ENCODE results near the gene KRT72.
A peak's percentile ranks its signal among the peaks of the same experiment; 100 is the strongest.

KRT72 gene

GRCh38 chr12:52581066-52581465 lies 20.2 kb downstream of the KRT72 start:
- Histone ChIP-seq H3K79me1 (ENCODE audit: low read length) (no peaks in the 10 kb centered on the region), H3K36me3 (ENCODE audit: control insufficient read depth, insufficient read depth, low read length) (no peaks in the 10 kb centered on the region), H3K4ac (ENCODE audit: low read depth, low read length) (no peak overlapping the region), H3K4me3 (ENCODE audit: low read length) (no peak overlapping the region), H3K27me3 (ENCODE audit: insufficient read depth, low read length, poor library complexity) (no peaks in the 10 kb centered on the region), H3K23ac (ENCODE audit: low read length) (no peak overlapping the region), H3K4me2 (ENCODE audit: low read length) (no peak overlapping the region), H2AK5ac (ENCODE audit: low read length) (no peak overlapping the region), H2BK15ac (replicated peaks; ENCODE audit: low read depth) (no peak overlapping the region), H4K5ac (ENCODE audit: low read length) (no peak overlapping the region), H2BK5ac (ENCODE audit: low read length) (no peak overlapping the region), H3K27ac (ENCODE audit: low read depth, low read length) (no peak overlapping the region), H4K8ac (ENCODE audit: low read depth, low read length) (no peak overlapping the region), H3K18ac (ENCODE audit: low read length) (no peak overlapping the region), H3K56ac (ENCODE audit: low read length) (no peak overlapping the region), H3K9ac (ENCODE audit: low read length) (no peak overlapping the region), H2BK120ac (ENCODE audit: low read depth, low read length) (no peak overlapping the region), H3K79me2 (ENCODE audit: control insufficient read depth, insufficient read depth, low read length) (no peaks in the 10 kb centered on the region), H3K4me1 (ENCODE audit: control insufficient read depth, low read depth, low read length) (peaks cover 5% of the 10 kb centered on the region)
- no peak for DNase-seq
- no CpG with 5 or more reads among the region's 7 CpGs for WGBS (ENCODE audit: extremely low coverage, insufficient coverage, low lambda C conversion rate)

DNA sequence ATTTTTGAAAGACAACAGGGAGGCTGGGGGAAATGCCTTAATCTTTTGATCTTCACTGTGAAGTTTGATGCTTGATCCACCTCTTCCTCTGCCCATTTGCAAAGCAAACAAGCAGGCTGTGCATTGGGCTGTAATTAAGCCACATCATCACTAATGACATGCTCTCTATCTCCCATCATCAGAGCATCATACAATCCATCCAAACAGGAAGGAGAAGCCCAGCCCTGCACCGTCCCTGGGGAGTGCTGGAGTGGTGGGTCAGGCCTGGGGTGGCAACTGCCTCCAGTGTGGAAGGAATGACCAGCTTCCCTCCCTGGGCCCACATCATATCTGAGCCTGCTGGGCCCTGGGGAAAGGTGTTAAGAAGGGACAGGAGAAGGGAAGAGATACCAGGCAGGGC lies 20.8 kb downstream of the KRT72 start:
- no peak overlapping the region for H2BK15ac ChIP-seq (replicated peaks; ENCODE audit: low read depth)
- DNase-seq: peak; percentile 15
- no peak overlapping the region for H3K4me2 ChIP-seq (ENCODE audit: low read length)
- H2BK120ac ChIP-seq (ENCODE audit: low read depth, low read length): no peak overlapping the region
- H3K4ac ChIP-seq (ENCODE audit: low read depth, low read length): no peak overlapping the region
- H4K5ac ChIP-seq (ENCODE audit: low read length): no peak overlapping the region
- H3K4me3 ChIP-seq (ENCODE audit: low read length): no peak overlapping the region
- no peak overlapping the region for H3K56ac ChIP-seq (ENCODE audit: low read length)
- WGBS (ENCODE audit: extremely low coverage, insufficient coverage, low lambda C conversion rate): no CpG with 5 or more reads among the region's 1 CpG
- no peak overlapping the region for H2BK5ac ChIP-seq (ENCODE audit: low read length)
- peaks cover 5% of the 10 kb centered on the region for H3K4me1 ChIP-seq (ENCODE audit: control insufficient read depth, low read depth, low read length)
- H3K79me2 ChIP-seq (ENCODE audit: control insufficient read depth, insufficient read depth, low read length): no peaks in the 10 kb centered on the region
- no peaks in the 10 kb centered on the region for H3K27me3 ChIP-seq (ENCODE audit: insufficient read depth, low read length, poor library complexity)
- no peak overlapping the region for H3K23ac ChIP-seq (ENCODE audit: low read length)
- no peak overlapping the region for H3K9ac ChIP-seq (ENCODE audit: low read length)
- no peak overlapping the region for H4K8ac ChIP-seq (ENCODE audit: low read depth, low read length)
- no peaks in the 10 kb centered on the region for H3K79me1 ChIP-seq (ENCODE audit: low read length)
- H3K27ac ChIP-seq (ENCODE audit: low read depth, low read length): no peak overlapping the region
- no peak overlapping the region for H3K18ac ChIP-seq (ENCODE audit: low read length)
- no peaks in the 10 kb centered on the region for H3K36me3 ChIP-seq (ENCODE audit: control insufficient read depth, insufficient read depth, low read length)
- no peak overlapping the region for H2AK5ac ChIP-seq (ENCODE audit: low read length)

DNA sequence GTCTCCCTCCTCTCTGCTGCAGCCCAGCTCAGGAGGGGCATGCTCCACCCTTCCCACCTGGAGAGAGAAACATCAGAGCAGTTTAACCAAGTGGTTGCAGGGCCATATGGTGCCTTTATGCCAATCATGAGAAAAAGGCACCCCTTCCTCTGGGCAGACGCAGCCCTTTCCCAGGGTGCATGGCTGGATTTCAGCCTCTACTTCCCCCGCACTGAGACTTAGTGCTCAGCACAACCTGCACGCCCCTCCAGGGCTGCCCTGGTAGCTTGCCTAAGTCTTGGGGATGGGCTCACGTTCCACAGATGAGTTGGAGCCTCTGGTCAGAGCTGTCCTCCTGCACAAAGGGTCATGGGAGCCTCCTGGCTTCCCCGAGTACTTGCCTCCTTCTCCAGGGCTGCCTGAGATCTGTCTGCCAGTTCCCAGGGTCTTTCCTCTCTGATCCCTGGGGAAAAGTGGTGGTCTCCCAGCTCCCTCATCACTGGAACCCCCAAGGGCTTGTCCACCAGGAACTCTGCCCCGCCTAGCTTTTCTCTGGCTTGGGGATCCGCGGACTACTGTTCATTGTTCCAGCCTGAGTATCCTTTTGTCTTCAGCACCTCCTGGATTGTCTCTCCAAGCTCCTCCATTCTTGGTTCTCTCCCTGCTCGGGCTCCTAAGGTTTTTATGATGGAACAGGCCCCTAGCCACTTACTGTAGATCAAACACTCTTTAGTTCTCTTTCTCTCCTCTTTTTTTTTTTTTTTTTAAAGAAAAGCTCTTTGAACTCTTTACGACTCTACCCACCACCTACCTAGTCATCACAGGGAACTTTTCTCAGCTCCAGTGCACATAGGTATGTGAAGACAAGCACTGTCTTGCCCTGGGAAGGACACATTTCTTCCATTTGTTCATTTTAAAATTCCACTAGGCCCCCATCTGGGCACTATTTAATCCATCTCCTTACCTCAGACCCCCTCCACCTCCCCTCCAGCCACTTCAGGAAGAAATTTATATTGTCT lies 21.5 kb downstream of the KRT72 start:
- no peaks in the 10 kb centered on the region for H3K79me1 ChIP-seq (ENCODE audit: low read length)
- H3K18ac ChIP-seq (ENCODE audit: low read length): no peak overlapping the region
- H3K79me2 ChIP-seq (ENCODE audit: control insufficient read depth, insufficient read depth, low read length): no peaks in the 10 kb centered on the region
- H3K4ac ChIP-seq (ENCODE audit: low read depth, low read length): no peak overlapping the region
- no peak overlapping the region for H3K23ac ChIP-seq (ENCODE audit: low read length)
- no CpG with 5 or more reads among the region's 10 CpGs for WGBS (ENCODE audit: extremely low coverage, insufficient coverage, low lambda C conversion rate)
- H4K8ac ChIP-seq (ENCODE audit: low read depth, low read length): no peak overlapping the region
- no peak overlapping the region for H3K27ac ChIP-seq (ENCODE audit: low read depth, low read length)
- H2BK120ac ChIP-seq (ENCODE audit: low read depth, low read length): no peak overlapping the region
- peaks cover 5% of the 10 kb centered on the region for H3K4me1 ChIP-seq (ENCODE audit: control insufficient read depth, low read depth, low read length)
- H2AK5ac ChIP-seq (ENCODE audit: low read length): no peak overlapping the region
- no peak overlapping the region for H3K4me2 ChIP-seq (ENCODE audit: low read length)
- DNase-seq: no peak
- no peak overlapping the region for H4K5ac ChIP-seq (ENCODE audit: low read length)
- H3K36me3 ChIP-seq (ENCODE audit: control insufficient read depth, insufficient read depth, low read length): no peaks in the 10 kb centered on the region
- H3K56ac ChIP-seq (ENCODE audit: low read length): no peak overlapping the region
- H3K4me3 ChIP-seq (ENCODE audit: low read length): no peak overlapping the region
- no peak overlapping the region for H3K9ac ChIP-seq (ENCODE audit: low read length)
- no peak overlapping the region for H2BK5ac ChIP-seq (ENCODE audit: low read length)
- no peaks in the 10 kb centered on the region for H3K27me3 ChIP-seq (ENCODE audit: insufficient read depth, low read length, poor library complexity)
- no peak overlapping the region for H2BK15ac ChIP-seq (replicated peaks; ENCODE audit: low read depth)

- Histone ChIP-seq H3K4me2 (ENCODE audit: low read length) (no peak overlapping the region), H3K9ac (ENCODE audit: low read length) (no peak overlapping the region), H3K18ac (ENCODE audit: low read length) (no peak overlapping the region), H3K27ac (ENCODE audit: low read depth, low read length) (no peak overlapping the region), H3K4me1 (ENCODE audit: control insufficient read depth, low read depth, low read length) (peaks cover 5% of the 10 kb centered on the region), H3K56ac (ENCODE audit: low read length) (no peak overlapping the region), H3K4ac (ENCODE audit: low read depth, low read length) (no peak overlapping the region), H2BK5ac (ENCODE audit: low read length) (no peak overlapping the region), H3K27me3 (ENCODE audit: insufficient read depth, low read length, poor library complexity) (no peaks in the 10 kb centered on the region), H3K79me1 (ENCODE audit: low read length) (no peaks in the 10 kb centered on the region), H3K79me2 (ENCODE audit: control insufficient read depth, insufficient read depth, low read length) (no peaks in the 10 kb centered on the region), H4K5ac (ENCODE audit: low read length) (no peak overlapping the region), H2BK15ac (replicated peaks; ENCODE audit: low read depth) (no peak overlapping the region), H3K4me3 (ENCODE audit: low read length) (no peak overlapping the region), H2AK5ac (ENCODE audit: low read length) (no peak overlapping the region), H3K23ac (ENCODE audit: low read length) (no peak overlapping the region), H3K36me3 (ENCODE audit: control insufficient read depth, insufficient read depth, low read length) (no peaks in the 10 kb centered on the region), H4K8ac (ENCODE audit: low read depth, low read length) (no peak overlapping the region), H2BK120ac (ENCODE audit: low read depth, low read length) (no peak overlapping the region)
- no peak for DNase-seq
- no CpG with 5 or more reads among the region's 3 CpGs for WGBS (ENCODE audit: extremely low coverage, insufficient coverage, low lambda C conversion rate)
These were observed 22.8 kb downstream of the KRT72 start for GRCh38 chr12:52578469-52578868.

DNA sequence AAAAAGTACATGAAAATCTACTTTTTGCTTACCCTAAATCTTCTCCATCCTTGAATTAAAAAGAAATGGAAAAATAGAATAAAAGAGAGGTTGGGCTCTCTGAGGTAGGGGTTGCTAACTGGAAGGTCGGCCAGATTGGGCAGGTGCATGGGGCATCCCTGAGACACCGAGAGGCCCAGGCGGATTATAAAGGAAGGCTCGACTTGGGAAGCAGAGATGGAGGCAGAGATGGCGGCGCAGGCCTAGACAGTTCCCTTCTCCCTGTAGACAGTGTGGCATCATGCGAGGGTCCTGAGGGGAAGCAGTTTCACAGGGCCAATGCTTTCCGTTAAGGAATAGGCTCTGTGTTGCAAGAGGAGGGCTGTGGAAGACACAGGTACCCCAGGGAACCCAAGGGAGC lies 23.9 kb downstream of the KRT72 start:
- no peak overlapping the region for H3K23ac ChIP-seq (ENCODE audit: low read length)
- H3K9ac ChIP-seq (ENCODE audit: low read length): no peak overlapping the region
- H3K27me3 ChIP-seq (ENCODE audit: insufficient read depth, low read length, poor library complexity): no peaks in the 10 kb centered on the region
- H3K4me1 ChIP-seq (ENCODE audit: control insufficient read depth, low read depth, low read length): peaks cover 5% of the 10 kb centered on the region
- no peak overlapping the region for H2AK5ac ChIP-seq (ENCODE audit: low read length)
- H3K79me1 ChIP-seq (ENCODE audit: low read length): no peaks in the 10 kb centered on the region
- no peak for DNase-seq
- no peak overlapping the region for H3K4me2 ChIP-seq (ENCODE audit: low read length)
- H3K4me3 ChIP-seq (ENCODE audit: low read length): no peak overlapping the region
- no peak overlapping the region for H4K5ac ChIP-seq (ENCODE audit: low read length)
- H3K56ac ChIP-seq (ENCODE audit: low read length): no peak overlapping the region
- no peak overlapping the region for H2BK5ac ChIP-seq (ENCODE audit: low read length)
- no peak overlapping the region for H3K18ac ChIP-seq (ENCODE audit: low read length)
- no CpG with 5 or more reads among the region's 8 CpGs for WGBS (ENCODE audit: extremely low coverage, insufficient coverage, low lambda C conversion rate)
- H3K4ac ChIP-seq (ENCODE audit: low read depth, low read length): no peak overlapping the region
- H3K36me3 ChIP-seq (ENCODE audit: control insufficient read depth, insufficient read depth, low read length): no peaks in the 10 kb centered on the region
- H3K27ac ChIP-seq (ENCODE audit: low read depth, low read length): no peak overlapping the region
- H2BK120ac ChIP-seq (ENCODE audit: low read depth, low read length): no peak overlapping the region
- no peaks in the 10 kb centered on the region for H3K79me2 ChIP-seq (ENCODE audit: control insufficient read depth, insufficient read depth, low read length)
- no peak overlapping the region for H2BK15ac ChIP-seq (replicated peaks; ENCODE audit: low read depth)
- H4K8ac ChIP-seq (ENCODE audit: low read depth, low read length): no peak overlapping the region

All from mesendoderm (in vitro differentiated cells).